GM18951 (cell line): Measurements from ENCODE around the gene C16orf92.
A peak's percentile ranks its signal among the peaks of the same experiment; 100 is the strongest.

ENCODE experiments used
- POLR2A ChIP-seq: IDR thresholded peaks from 4 replicates; pipeline ENCODE4 v1.6.1; 2011; ENCODE audit warnings: mild to moderate bottlenecking; ENCODE audit not compliant: insufficient read length, insufficient read depth; ENCODE audit errors: extremely low read depth
- in situ Hi-C: fragments of 300-500 bp; cut with MboI; formaldehyde crosslinking; loops from one replicate; pipeline ENCODE4 v1.12.0; 2022; ENCODE audit warnings: low sequenced_read_pairs, mixed read lengths, inconsistent platforms; ENCODE audit not compliant: unreplicated experiment

The C16orf92 gene

DNA sequence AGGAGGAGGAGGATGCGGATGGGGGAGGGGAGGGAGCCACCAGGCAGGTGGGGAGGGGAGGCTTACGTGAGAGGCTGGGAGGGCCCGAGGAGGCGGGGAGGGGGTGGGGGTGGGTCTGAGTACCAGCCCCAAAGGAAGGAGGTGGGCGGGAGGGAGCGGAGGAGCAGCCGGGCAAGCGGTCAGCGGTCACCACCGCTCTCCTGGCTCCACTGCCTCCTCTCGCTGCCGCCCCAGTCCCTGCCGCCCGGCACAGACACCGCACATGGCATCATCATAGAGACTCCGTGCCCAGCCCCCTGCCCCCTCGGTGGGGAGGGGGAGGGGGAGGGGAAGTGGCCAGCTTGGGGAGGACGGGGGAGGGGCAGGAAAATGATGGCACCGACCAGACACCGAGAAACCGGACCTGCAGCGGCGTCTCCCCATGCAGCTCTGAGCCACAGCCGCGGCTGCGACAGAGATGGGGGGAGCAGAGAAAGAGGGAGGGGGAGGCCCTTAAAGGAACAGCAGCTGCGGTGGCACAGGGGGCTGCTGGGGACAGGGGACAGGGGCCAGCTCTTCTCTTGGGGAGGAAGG, 7.9 kb downstream of the C16orf92 start, which contains the start of gene TLCD3B:
Gene TLCD3B, minus strand, starts transcription at position 431 of the 573 bp plus-strand sequence. CDS start 744 bp downstream, outside the sequence.
- TF ChIP-seq POLR2A: no peak
- in situ Hi-C loops: loop anchor here (25.0 kb wide), 1 partner anchor 919 kb away; no protein-coding TSS in a partner anchor

DNA sequence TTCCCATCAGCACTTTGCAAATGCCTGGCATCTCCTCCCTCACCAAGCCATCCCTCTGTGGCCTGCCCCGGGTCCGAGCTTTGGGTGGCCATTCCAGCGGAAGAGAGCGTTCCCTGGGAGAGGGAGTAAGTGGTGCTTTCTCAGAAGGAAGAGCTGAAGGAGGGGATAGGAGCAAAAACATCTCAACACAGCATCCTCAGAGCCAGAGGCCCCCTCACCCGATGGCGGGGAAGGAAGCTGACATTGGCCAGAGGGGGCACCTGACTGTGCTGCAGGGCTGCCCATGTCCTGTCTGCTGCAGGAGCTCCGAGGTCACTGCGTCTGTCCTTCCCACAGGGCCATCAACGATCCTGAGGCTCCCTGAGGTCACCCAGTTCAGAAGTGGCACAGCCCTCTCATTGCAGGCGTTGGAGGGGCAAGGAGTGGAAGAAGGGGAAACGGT, 8.5 kb downstream of the C16orf92 start:
- in situ Hi-C loops: loop anchor here (25.0 kb wide), 1 partner anchor 919 kb away; no protein-coding TSS in a partner anchor
- no peak for TF ChIP-seq POLR2A

DNA sequence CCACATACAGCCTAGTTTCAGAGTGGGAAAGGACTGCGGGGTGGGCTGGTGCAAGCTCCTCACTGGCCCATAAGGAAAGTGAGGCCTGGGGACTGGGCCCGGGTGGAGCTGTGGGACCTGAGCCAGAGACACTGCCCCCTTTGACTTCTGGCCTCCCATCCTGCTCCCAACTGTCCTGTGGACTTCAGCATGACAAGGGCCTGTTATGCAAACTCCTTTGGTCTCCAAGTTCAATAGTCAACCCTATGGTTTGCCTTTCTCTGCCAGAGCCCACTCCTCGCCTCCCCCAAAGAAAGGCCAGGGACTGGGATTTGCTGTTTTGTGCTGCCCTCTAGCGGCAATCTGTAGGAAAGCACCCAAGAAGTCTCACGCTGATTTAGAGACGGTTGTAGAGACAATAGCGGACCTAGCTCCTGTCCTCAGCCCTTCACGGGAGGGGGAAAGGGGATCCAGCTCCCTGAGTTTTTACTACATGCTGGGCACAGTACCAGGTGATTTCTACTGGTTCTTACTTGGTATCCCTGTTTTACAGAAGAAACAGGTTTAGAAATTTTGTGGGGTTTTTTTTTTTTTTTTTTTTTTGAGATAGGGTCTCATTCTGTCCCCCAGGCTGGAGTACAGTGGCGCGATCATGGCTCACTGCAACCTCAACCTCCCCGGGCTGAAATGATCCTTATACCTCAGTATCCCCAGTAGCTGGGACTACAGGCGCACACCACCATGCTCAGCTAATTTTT, 9.3 kb downstream of the C16orf92 start:
- in situ Hi-C loops: loop anchor here (25.0 kb wide), 1 partner anchor 920 kb away; no protein-coding TSS in a partner anchor
- TF ChIP-seq POLR2A: no peak

DNA sequence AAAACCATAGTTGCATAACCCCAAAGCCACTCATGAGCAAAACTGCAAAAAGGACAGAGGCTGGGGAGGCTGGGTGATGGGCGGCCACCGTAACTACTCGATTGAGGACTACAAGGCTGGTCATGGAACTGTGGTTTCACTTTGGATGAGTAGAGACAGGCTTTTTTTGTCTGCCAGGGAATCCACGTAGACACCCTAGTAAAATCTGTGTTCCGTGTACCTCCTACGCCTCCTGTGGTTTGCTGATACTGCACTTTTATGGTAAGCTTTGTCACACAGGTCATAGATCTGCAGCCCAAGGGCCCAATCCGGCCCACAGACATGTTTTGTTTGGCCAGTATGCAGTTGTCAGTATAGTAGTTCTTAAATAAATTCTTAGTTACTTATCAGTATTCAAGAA, 10.3 kb downstream of the C16orf92 start:
- TF ChIP-seq POLR2A: no peak
- in situ Hi-C loops: loop anchor here (25.0 kb wide), 1 partner anchor 921 kb away; no protein-coding TSS in a partner anchor

DNA sequence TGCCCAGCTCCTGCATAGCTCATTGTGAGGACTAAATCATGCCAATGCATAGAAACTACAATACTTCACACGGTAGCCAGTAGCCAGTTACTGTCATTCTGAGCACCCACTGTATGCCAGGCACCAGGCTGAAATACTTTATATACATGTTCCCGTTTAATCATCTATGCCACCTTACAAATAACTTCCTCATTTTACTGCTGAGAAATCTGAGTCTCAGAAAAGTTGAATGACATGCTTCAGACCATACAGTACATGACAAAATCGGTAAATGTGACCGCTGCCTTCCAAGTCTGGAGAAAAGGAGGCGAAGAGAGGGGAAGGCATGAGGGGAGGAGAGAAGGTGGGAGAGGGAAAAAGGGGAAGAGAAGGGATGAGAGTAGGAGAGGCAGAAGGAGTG, 17.2 kb downstream of the C16orf92 start:
- TF ChIP-seq POLR2A: no peak

DNA sequence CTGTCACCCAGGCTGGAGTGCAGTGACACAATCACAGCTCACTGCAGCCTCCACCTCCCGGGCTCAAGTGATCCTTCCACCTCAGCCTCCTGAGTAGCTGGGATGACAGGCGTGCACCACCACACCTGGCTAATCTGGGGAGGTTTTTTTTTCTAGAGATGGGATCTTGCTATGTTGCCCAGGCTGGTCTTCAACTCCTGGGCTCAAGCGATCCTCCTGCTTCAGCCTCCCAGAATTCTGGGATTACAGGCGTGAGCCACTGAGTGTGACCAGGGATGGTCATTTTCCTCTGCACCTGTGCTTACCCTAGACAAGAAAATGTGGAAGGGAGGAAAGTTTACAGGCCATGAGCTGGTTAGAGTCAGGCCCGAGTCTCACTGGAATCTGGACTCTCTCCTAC, 17.7 kb downstream of the C16orf92 start:
- in situ Hi-C loops: loop anchor here (25.0 kb wide), 1 partner anchor 928 kb away; no protein-coding TSS in a partner anchor

More for the DNA sequence above, 17.2 kb downstream of the C16orf92 start:
- in situ Hi-C loops: loop anchor here (25.0 kb wide), 1 partner anchor 928 kb away; no protein-coding TSS in a partner anchor

DNA sequence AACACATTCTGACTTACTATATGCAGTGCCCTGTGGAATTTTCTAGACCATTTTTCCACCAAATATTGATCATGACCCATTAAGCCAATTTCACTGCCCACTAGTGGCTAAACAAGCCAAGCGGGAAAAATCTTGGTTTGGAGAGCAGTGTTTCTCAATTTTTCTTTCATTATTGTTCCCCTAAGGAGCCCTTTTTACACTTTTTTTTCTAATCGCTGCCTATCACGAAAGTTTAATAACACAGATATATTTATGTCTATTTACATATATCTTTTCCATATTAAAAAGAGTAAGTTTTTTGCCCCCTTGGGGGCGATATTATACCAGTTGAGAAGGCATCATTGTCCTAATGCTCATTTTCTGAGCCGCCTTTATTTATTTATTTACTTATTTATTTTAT, 18.8 kb downstream of the C16orf92 start:
- no peak for TF ChIP-seq POLR2A
- in situ Hi-C loops: loop anchor here (25.0 kb wide), 1 partner anchor 930 kb away; no protein-coding TSS in a partner anchor

DNA sequence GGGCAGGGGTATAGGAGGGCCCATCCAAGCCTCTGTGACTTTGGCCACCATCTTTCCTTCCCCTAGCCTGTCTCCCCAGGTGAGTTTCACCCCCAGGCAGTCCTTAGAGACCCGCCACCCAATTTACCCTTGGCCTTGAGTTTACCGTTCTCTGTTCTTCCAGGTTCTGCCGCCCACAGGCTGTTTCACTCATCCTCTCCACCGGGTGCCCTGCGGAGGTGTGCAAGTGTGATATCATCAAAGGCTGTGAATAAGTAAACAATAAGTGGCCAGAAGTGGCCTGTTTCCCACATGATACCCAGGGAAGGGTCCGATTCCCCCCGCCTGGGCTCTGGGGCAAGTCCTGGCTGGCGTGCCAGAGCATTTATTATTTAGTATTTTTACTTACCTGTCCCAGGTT, 23.2 kb downstream of the C16orf92 start:
- TF ChIP-seq POLR2A: no peak
- in situ Hi-C loops: loop anchor here (25.0 kb wide), 1 partner anchor 934 kb away; no protein-coding TSS in a partner anchor

DNA sequence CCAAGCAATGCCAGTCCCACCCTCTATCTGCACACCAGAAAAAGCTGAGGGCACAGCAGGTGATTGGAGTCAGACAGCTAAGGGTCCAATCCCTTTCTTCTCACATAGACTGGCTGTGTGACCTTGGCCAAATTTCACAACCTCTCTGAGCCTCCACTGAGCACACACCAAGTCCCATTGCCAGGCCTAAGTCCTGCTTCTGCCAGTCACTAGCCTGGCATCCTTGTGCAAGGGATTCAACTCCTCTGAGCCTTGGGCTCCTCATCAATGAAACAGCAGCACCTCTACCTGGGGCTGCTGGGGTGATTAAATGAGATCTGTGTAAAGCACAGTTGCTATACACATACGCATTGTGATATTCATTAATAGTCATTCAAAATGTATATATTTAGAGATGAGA, 23.6 kb downstream of the C16orf92 start:
- TF ChIP-seq POLR2A: no peak
- in situ Hi-C loops: loop anchor here (25.0 kb wide), 1 partner anchor 934 kb away; no protein-coding TSS in a partner anchor

DNA sequence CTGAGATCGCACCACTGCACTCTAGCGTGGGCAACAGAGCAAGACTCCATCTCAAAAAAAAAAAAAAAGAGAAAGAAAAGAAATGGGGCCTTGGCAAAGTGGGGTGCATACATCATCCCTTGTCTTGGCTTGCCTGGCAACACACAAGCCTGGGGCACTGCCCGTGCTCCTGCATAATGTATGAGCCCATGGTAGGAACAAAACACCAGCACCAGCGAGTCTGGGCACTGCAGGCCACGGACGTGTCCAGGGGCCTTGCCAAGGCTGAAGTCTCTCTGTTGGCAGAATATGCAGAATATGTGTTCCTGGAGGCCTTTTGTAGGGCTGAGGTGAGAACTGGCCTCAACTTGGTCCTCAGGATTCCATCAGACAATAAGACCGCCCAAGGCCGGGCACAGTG, 26.9 kb downstream of the C16orf92 start:
- in situ Hi-C loops: loop anchor here (25.0 kb wide), 1 partner anchor 938 kb away; no protein-coding TSS in a partner anchor
- TF ChIP-seq POLR2A: no peak

DNA sequence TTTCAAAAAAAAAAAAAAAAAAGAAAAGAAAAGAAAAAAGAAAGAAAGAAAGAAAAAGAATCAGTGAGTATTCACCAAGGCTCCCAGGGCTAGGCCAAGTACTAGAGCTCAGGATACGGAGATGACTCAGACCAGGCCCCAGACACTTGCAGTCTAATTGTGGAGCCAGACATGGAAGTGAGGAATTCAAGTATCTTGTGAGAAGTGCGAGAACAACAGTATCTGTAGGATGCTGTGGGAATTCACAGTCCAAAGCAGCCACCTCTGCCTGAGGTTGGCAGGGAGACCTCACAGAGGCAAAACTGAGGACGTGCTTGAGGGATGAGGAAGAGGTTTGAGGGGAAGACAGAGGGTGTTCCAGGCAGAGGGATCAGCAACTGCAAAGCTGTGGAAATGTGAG, 28.5 kb downstream of the C16orf92 start:
- in situ Hi-C loops: no loop called here
- TF ChIP-seq POLR2A: no peak

DNA sequence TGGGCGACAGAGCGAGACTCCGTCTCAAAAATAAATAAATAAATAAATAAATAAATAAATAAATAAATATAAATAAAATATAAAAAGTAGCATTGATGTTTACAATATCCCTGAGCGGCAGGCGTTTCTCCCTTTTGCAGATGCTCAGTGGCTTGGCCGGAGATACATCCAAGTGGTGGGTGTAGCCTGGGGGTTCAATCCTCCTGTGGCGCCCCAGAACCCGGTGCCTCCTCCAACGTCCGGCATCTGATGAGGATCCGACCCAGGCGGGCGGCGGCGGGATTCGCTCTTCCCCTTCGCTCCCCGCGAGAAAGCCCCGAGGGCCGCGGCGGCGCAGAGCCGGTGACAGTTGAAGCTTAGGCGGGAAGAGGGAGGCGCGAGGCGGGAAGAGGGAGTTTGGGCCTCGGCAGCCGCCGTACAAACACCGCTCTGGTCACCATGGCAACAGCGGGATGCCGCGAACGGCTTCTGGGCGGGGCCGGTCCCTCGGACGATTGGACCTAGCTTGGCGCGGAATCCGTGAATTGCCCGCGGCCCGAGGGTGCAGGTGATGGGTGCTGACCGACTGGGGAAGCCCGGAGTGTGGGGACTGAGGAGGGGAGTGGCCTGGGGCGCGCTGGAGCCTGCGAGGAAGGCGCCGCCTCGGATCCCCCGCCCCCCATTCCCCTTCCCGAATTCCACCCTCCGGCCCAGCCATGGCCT, 29.8 kb downstream of the C16orf92 start:
- in situ Hi-C loops: no loop called here
- peak; percentile 45 for TF ChIP-seq POLR2A
